GM21619 (cell line): ENCODE measurements around the gene XPO4.

Experiments used
- ATAC-seq: cut with Tn5 transposase; IDR thresholded peaks from one replicate; pipeline ENCODE4 v1.9.1; 2021; ENCODE audit not compliant: unreplicated experiment

The XPO4 gene

GRCh38 chr13:20831254-20831653, 71.3 kb downstream of the XPO4 start:
- ATAC-seq, result no peak

- ATAC-seq, result no peak
These were observed 73.8 kb downstream of the XPO4 start for GRCh38 chr13:20828539-20829364.

GRCh38 chr13:20826843-20827560, 75.5 kb downstream of the XPO4 start:
- ATAC-seq, result no peak

- ATAC-seq, result no peak
These were observed 76.2 kb downstream of the XPO4 start for GRCh38 chr13:20826301-20826700.

- ATAC-seq, result no peak
These were observed 77.1 kb downstream of the XPO4 start for GRCh38 chr13:20825477-20825875.

GRCh38 chr13:20824762-20825476, 77.6 kb downstream of the XPO4 start:
- ATAC-seq, result no peak

GRCh38 chr13:20823071-20823470, 79.5 kb downstream of the XPO4 start:
- no peak for ATAC-seq

- no peak for ATAC-seq
These were observed 80.1 kb downstream of the XPO4 start for GRCh38 chr13:20822406-20822805.

- no peak for ATAC-seq
These were observed 82.8 kb downstream of the XPO4 start for GRCh38 chr13:20819715-20820114.

GRCh38 chr13:20815464-20815863, 87.1 kb downstream of the XPO4 start:
- no peak for ATAC-seq

- ATAC-seq, result no peak
These were observed 88.2 kb downstream of the XPO4 start for GRCh38 chr13:20814224-20814910.

GRCh38 chr13:20812890-20813289, 89.7 kb downstream of the XPO4 start:
- no peak for ATAC-seq

GRCh38 chr13:20810808-20811207, 91.7 kb downstream of the XPO4 start:
- ATAC-seq, result no peak

- no peak for ATAC-seq
These were observed 93.7 kb downstream of the XPO4 start for GRCh38 chr13:20808874-20809273.

- no peak for ATAC-seq
These were observed 99.2 kb downstream of the XPO4 start for GRCh38 chr13:20803180-20803965.

GRCh38 chr13:20801707-20802106, 100.8 kb downstream of the XPO4 start:
- no peak for ATAC-seq

GRCh38 chr13:20799726-20800416, 102.7 kb downstream of the XPO4 start:
- ATAC-seq, result no peak

- no peak for ATAC-seq
These were observed 104.5 kb downstream of the XPO4 start for GRCh38 chr13:20798027-20798426.

GRCh38 chr13:20796791-20797508, 105.6 kb downstream of the XPO4 start:
- ATAC-seq, result no peak
